Loucy (cell line): ENCODE results near the gene DTX1.

Experiments used
- H2AFZ ChIP-seq: fragments of 200-600 bp; sonication (generic); 2 replicates; pipeline ENCODE4 v1.6.0; 2016; ENCODE audit warnings: antibody characterized with exemption, mild to moderate bottlenecking, low read length, moderate library complexity
- H3F3A ChIP-seq: fragments of 200-600 bp; 2 replicates; pipeline ENCODE4 v1.6.0; 2016; ENCODE audit warnings: antibody characterized with exemption, low read depth, mild to moderate bottlenecking
- H3K27me3 ChIP-seq: fragments of 200-600 bp; sonication (generic); 2 replicates; pipeline ENCODE4 v1.6.1; 2014; ENCODE audit warnings: low read length, mild to moderate bottlenecking; ENCODE audit not compliant: insufficient read depth, poor library complexity, severe bottlenecking
- H3K36me3 ChIP-seq: fragments of 200-600 bp; sonication (generic); 2 replicates; pipeline ENCODE4 v1.6.1; 2016; ENCODE audit warnings: low read length; ENCODE audit not compliant: insufficient read depth
- H3K4me1 ChIP-seq: fragments of 200-600 bp; sonication (generic); 2 replicates; pipeline ENCODE4 v1.5.1; 2014; ENCODE audit warnings: low read length, mild to moderate bottlenecking; ENCODE audit not compliant: insufficient read depth, poor library complexity, severe bottlenecking
- H3K4me2 ChIP-seq: fragments of 200-600 bp; sonication (generic); 2 replicates; pipeline ENCODE4 v1.6.0; 2014; ENCODE audit warnings: antibody characterized with exemption, low read length, low read depth, mild to moderate bottlenecking; ENCODE audit not compliant: poor library complexity, severe bottlenecking
- H3K4me3 ChIP-seq: fragments of 200-600 bp; sonication (generic); 2 replicates; pipeline ENCODE4 v1.5.1; 2014; ENCODE audit warnings: low read length, mild to moderate bottlenecking, mixed read lengths; ENCODE audit not compliant: poor library complexity, severe bottlenecking
- H3K79me2 ChIP-seq: fragments of 200-600 bp; sonication (generic); 2 replicates; pipeline ENCODE4 v1.6.1; 2014; ENCODE audit warnings: low read length; ENCODE audit not compliant: insufficient read depth
- H3K9ac ChIP-seq: fragments of 200-600 bp; sonication (generic); 2 replicates; pipeline ENCODE4 v1.6.0; 2014; ENCODE audit warnings: mild to moderate bottlenecking, low read depth, low read length, moderate library complexity; ENCODE audit not compliant: poor library complexity, severe bottlenecking
- H3K9me2 ChIP-seq: fragments of 200-600 bp; sonication (generic); replicated peaks from 2 replicates; pipeline ENCODE4 v1.6.1; 2016; ENCODE audit warnings: low read depth, low read length, mixed read lengths
- H3K9me3 ChIP-seq: fragments of 200-600 bp; sonication (generic); 2 replicates; pipeline ENCODE4 v1.6.1; 2014; ENCODE audit warnings: mild to moderate bottlenecking, antibody characterized with exemption, low read length, low read depth; ENCODE audit not compliant: insufficient read depth
- H4K20me1 ChIP-seq: fragments of 200-600 bp; sonication (generic); 2 replicates; pipeline ENCODE4 v1.6.0; 2014; ENCODE audit warnings: antibody characterized with exemption, low read length, mild to moderate bottlenecking; ENCODE audit not compliant: insufficient read depth, poor library complexity, severe bottlenecking
- EZH2phosphoT487 ChIP-seq: fragments of 200-600 bp; IDR thresholded peaks from 2 replicates; pipeline ENCODE4 v1.6.1; 2018; ENCODE audit warnings: antibody characterized with exemption, mild to moderate bottlenecking, moderate library complexity, borderline replicate concordance
- TF ChIP-seq, protein P1 (sequence below): fragments of 200-600 bp; sonication (generic); conservative IDR thresholded peaks from 2 replicates; pipeline ENCODE4 v1.5.1; 2014; ENCODE audit warnings: mild to moderate bottlenecking, antibody characterized with exemption, low read length

DTX1 gene

DNA sequence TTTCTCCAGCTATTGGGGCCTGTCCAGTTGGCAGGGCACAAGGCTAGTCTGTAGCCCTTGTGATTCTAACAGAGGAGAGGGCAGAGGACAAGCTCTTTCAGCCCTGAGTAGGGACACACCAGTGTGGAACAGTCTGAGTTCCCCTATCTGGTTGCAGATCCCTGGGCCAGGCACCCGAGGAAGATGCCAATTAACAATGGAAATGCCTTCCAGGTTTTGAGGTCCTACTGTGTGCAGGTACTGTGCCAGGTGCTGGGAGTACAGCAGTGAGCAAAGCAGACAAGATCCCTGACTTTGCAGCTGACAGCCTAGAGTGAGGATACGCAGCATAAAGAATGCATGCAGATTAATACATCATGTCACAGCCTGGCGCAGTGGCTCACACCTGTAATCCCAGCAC, 17.1 kb downstream of the DTX1 start:
- Histone ChIP-seq H3K4me2 (no peak overlapping the region), H4K20me1 (no peaks in the 10 kb centered on the region), H3K36me3 (no peaks in the 10 kb centered on the region), H3K9me2 (no peaks in the 10 kb centered on the region), H2AFZ (no peak overlapping the region), H3K4me1 (peaks cover 12% of the 10 kb centered on the region), H3K79me2 (no peaks in the 10 kb centered on the region), H3K9me3 (no peaks in the 10 kb centered on the region), H3F3A (no peaks in the 10 kb centered on the region), H3K4me3 (no peak overlapping the region), H3K9ac (no peak overlapping the region), H3K27me3 (no peaks in the 10 kb centered on the region)
- no peak for TF ChIP-seq EZH2phosphoT487
- TF ChIP-seq, protein P1, sequence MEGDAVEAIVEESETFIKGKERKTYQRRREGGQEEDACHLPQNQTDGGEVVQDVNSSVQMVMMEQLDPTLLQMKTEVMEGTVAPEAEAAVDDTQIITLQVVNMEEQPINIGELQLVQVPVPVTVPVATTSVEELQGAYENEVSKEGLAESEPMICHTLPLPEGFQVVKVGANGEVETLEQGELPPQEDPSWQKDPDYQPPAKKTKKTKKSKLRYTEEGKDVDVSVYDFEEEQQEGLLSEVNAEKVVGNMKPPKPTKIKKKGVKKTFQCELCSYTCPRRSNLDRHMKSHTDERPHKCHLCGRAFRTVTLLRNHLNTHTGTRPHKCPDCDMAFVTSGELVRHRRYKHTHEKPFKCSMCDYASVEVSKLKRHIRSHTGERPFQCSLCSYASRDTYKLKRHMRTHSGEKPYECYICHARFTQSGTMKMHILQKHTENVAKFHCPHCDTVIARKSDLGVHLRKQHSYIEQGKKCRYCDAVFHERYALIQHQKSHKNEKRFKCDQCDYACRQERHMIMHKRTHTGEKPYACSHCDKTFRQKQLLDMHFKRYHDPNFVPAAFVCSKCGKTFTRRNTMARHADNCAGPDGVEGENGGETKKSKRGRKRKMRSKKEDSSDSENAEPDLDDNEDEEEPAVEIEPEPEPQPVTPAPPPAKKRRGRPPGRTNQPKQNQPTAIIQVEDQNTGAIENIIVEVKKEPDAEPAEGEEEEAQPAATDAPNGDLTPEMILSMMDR: no peak

DNA sequence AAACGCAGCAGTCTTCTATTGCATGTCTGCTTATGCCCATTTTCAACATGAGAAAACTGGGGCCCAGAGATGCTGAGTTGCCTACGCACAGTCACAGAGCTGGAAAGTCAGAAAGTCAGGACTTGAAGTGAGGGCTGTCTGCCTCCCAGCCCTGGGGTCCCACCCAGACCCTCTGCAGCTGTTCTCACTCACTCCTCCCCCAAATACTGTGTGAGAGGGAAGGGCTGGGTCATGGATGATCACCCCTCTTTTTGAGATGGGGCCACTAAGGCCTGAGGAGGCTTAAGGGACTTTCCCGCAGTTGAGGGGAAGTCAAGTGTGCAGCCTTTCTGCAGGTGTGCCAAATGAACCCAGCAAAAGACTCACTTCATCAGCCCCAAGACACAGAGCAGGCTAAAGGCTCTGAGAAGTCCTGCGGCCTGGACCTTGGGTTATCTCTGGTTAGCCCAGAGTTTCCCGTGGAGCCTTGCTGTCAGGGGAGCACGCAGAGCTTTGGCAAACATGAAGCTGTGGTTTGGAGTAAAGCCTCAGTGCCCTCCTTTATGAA, 18.7 kb downstream of the DTX1 start:
- H3K9ac ChIP-seq: no peak overlapping the region
- no peaks in the 10 kb centered on the region for H3K9me3 ChIP-seq
- no peaks in the 10 kb centered on the region for H3K27me3 ChIP-seq
- H3K4me2 ChIP-seq: no peak overlapping the region
- H3K36me3 ChIP-seq: no peaks in the 10 kb centered on the region
- no peak overlapping the region for H2AFZ ChIP-seq
- no peak overlapping the region for H3K4me3 ChIP-seq
- peaks cover 1% of the 10 kb centered on the region for H3K4me1 ChIP-seq
- H3F3A ChIP-seq: no peaks in the 10 kb centered on the region
- no peaks in the 10 kb centered on the region for H4K20me1 ChIP-seq
- no peaks in the 10 kb centered on the region for H3K9me2 ChIP-seq
- TF ChIP-seq, protein P1: no peak
- TF ChIP-seq EZH2phosphoT487: no peak
- H3K79me2 ChIP-seq: no peaks in the 10 kb centered on the region

DNA sequence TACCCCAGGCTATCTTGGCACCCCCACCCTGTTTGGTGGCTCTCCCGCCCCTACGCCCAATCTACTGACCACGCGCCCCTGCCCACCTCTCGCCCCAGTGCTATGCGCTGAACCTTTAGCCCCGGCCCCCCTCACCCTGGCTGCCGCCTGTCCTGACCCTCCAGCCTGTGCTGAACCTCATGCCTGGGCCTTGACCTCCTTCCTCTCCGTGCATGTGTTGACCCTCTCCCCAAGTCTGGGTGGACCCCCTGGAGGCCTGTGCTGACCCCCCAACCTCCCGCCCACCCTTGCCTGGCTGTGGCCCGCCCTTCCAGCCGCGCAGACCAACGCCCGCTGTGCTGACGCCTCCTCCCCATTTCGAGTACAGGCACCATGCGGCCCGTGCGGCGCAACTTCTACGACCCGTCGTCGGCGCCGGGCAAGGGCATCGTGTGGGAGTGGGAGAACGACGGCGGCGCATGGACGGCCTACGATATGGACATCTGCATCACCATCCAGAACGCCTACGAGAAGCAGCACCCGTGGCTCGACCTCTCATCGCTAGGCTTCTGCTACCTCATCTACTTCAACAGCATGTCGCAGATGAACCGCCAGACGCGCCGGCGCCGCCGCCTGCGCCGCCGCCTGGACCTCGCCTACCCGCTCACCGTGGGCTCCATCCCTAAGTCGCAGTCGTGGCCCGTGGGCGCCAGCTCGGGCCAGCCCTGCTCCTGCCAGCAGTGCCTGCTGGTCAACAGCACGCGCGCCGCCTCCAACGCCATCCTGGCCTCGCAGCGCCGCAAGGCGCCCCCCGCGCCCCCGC, 20.7 kb downstream of the DTX1 start:
- Histone ChIP-seq H3K9ac (no peak overlapping the region), H3K4me3 (no peak overlapping the region), H3K4me1 (no peaks in the 10 kb centered on the region), H3K9me2 (no peaks in the 10 kb centered on the region), H4K20me1 (no peaks in the 10 kb centered on the region), H3K27me3 (no peaks in the 10 kb centered on the region), H3F3A (no peaks in the 10 kb centered on the region), H3K4me2 (no peak overlapping the region), H2AFZ (no peak overlapping the region), H3K79me2 (no peaks in the 10 kb centered on the region), H3K9me3 (no peaks in the 10 kb centered on the region), H3K36me3 (no peaks in the 10 kb centered on the region)
- TF ChIP-seq EZH2phosphoT487: no peak
- TF ChIP-seq, protein P1: no peak
